GM18520 (cell line): ENCODE measurements around the gene SOWAHD.
"Not testable (repeated sequence)": the region's sequence is repeated elsewhere in the genome, so short reads cannot be mapped to it uniquely, and the experiment has no call there.

Experiments
- ATAC-seq: cut with Tn5 transposase; IDR thresholded peaks from one replicate; pipeline ENCODE4 v1.9.1; 2021; ENCODE audit not compliant: unreplicated experiment

SOWAHD gene

GRCh38 chrX:119757646-119757978 lies 776 bp upstream of the SOWAHD start:
- ATAC-seq, result no peak

- no peak for ATAC-seq
These were observed 401 bp downstream of the SOWAHD start for GRCh38 chrX:119758731-119759247.

GRCh38 chrX:119759248-119759766 lies 919 bp downstream of the SOWAHD start:
- ATAC-seq, result no peak

GRCh38 chrX:119760026-119760877 lies 1.9 kb downstream of the SOWAHD start:
- ATAC-seq, result no peak

- ATAC-seq, result no peak
These were observed 4.3 kb downstream of the SOWAHD start for GRCh38 chrX:119762718-119763117.

GRCh38 chrX:119763181-119763580 lies 4.8 kb downstream of the SOWAHD start:
- ATAC-seq, result no peak

- ATAC-seq, result no peak
These were observed 5.5 kb downstream of the SOWAHD start for GRCh38 chrX:119763836-119764387.

- ATAC-seq, result not testable (repeated sequence)
These were observed 10.0 kb downstream of the SOWAHD start for GRCh38 chrX:119768436-119768835.

GRCh38 chrX:119769388-119769787 lies 11.0 kb downstream of the SOWAHD start:
- ATAC-seq, result not testable (repeated sequence)

- no peak for ATAC-seq
These were observed 17.3 kb downstream of the SOWAHD start for GRCh38 chrX:119775517-119776238.

GRCh38 chrX:119778829-119779228 lies 20.4 kb downstream of the SOWAHD start:
- ATAC-seq, result no peak

GRCh38 chrX:119783026-119783425 lies 24.6 kb downstream of the SOWAHD start:
- no peak for ATAC-seq

- no peak for ATAC-seq
These were observed 26.5 kb downstream of the SOWAHD start for GRCh38 chrX:119784747-119785446.

- peak; percentile 13 for ATAC-seq
These were observed 32.6 kb downstream of the SOWAHD start for GRCh38 chrX:119790977-119791436.

GRCh38 chrX:119791437-119792231 lies 33.2 kb downstream of the SOWAHD start, which contains the start of gene RPL39:
Gene RPL39 (minus strand): TSS chrX:119791630. CDS start chrX:119791576, 54 bp downstream.
- ATAC-seq, result peak; percentile 74

GRCh38 chrX:119801253-119802221 lies 43.1 kb downstream of the SOWAHD start:
- ATAC-seq, result no peak

- no peak for ATAC-seq
These were observed 44.2 kb downstream of the SOWAHD start for GRCh38 chrX:119802546-119802945.

- not testable (repeated sequence) for ATAC-seq
These were observed 50.1 kb downstream of the SOWAHD start for GRCh38 chrX:119808461-119808860.
